ENCODE data around the gene ATM.
"Not testable (repeated sequence)": the region's sequence is repeated elsewhere in the genome, so short reads cannot be mapped to it uniquely, and the experiment has no call there.

Gene ATM

DNA sequence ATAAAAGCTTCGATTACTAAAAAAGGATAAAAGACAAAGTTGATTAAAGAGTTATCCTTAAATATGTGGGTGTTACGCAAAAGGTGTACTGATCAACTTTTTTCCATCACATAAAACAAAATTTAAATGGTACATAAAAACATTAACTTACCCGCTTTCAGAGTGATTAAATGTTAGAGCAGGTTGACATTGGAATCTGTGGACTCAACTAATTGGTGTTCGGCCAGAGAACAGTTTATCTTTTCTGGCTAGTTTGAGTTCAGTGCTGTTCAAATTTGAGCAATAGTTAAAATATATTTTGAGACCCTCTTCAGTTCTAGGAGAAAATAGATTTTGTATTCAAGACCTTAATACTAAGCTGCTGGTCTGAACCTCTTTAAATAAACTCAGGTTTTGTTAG is 56.1 kb downstream of the ATM start:
- peaks cover 13% of the 10 kb centered on the region; the same call in 1 of the 2 replicates for H3K36me3 ChIP-seq (ENCODE audit: insufficient read depth, low read length)
- no peaks in the 10 kb centered on the region for H4K20me1 ChIP-seq (ENCODE audit: insufficient read depth, low read length, poor library complexity, severe bottlenecking)
- TF ChIP-seq CTCF (conservative IDR thresholded peaks at IDR 0.05; ENCODE audit: low read length) (no peak), EZH2phosphoT487 (IDR thresholded peaks at IDR 0.05; ENCODE audit: borderline replicate concordance) (no peak)
- no peaks in the 10 kb centered on the region for H3F3A ChIP-seq (ENCODE audit: low read depth)
- no peaks in the 10 kb centered on the region for H3K79me2 ChIP-seq (ENCODE audit: insufficient read depth, low read length)
- no peak overlapping the region for H3K9ac ChIP-seq (ENCODE audit: low read depth, low read length, poor library complexity, severe bottlenecking)
- H2AFZ ChIP-seq (ENCODE audit: low read length): no peak overlapping the region
- no peaks in the 10 kb centered on the region for H3K9me3 ChIP-seq (ENCODE audit: insufficient read depth, low read depth, low read length)
- no peaks in the 10 kb centered on the region for H3K27me3 ChIP-seq (ENCODE audit: insufficient read depth, low read length, poor library complexity, severe bottlenecking)
- no peaks in the 10 kb centered on the region for H3K9me2 ChIP-seq (replicated peaks; ENCODE audit: low read depth, low read length)
- H3K4me3 ChIP-seq (ENCODE audit: low read length, poor library complexity, severe bottlenecking): no peak overlapping the region
- no peaks in the 10 kb centered on the region for H3K4me1 ChIP-seq (ENCODE audit: insufficient read depth, low read length, poor library complexity, severe bottlenecking)
- H3K4me2 ChIP-seq (ENCODE audit: low read depth, low read length, poor library complexity, severe bottlenecking): no peak overlapping the region

GRCh38 chr11:108286370-108286769 is 63.5 kb downstream of the ATM start:
- H2AFZ ChIP-seq (ENCODE audit: low read length): no peak overlapping the region
- no peaks in the 10 kb centered on the region for H4K20me1 ChIP-seq (ENCODE audit: insufficient read depth, low read length, poor library complexity, severe bottlenecking)
- H3K36me3 ChIP-seq (ENCODE audit: insufficient read depth, low read length): peaks cover 21% of the 10 kb centered on the region; the same call in 1 of the 2 replicates
- no peak overlapping the region for H3K9ac ChIP-seq (ENCODE audit: low read depth, low read length, poor library complexity, severe bottlenecking)
- no peaks in the 10 kb centered on the region for H3K4me1 ChIP-seq (ENCODE audit: insufficient read depth, low read length, poor library complexity, severe bottlenecking)
- no peaks in the 10 kb centered on the region for H3F3A ChIP-seq (ENCODE audit: low read depth)
- no peaks in the 10 kb centered on the region for H3K9me2 ChIP-seq (replicated peaks; ENCODE audit: low read depth, low read length)
- no peaks in the 10 kb centered on the region for H3K9me3 ChIP-seq (ENCODE audit: insufficient read depth, low read depth, low read length)
- no peaks in the 10 kb centered on the region for H3K27me3 ChIP-seq (ENCODE audit: insufficient read depth, low read length, poor library complexity, severe bottlenecking)
- TF ChIP-seq CTCF (conservative IDR thresholded peaks at IDR 0.05; ENCODE audit: low read length) (no peak), EZH2phosphoT487 (IDR thresholded peaks at IDR 0.05; ENCODE audit: borderline replicate concordance) (no peak)
- H3K4me3 ChIP-seq (ENCODE audit: low read length, poor library complexity, severe bottlenecking): no peak overlapping the region
- no peak overlapping the region for H3K4me2 ChIP-seq (ENCODE audit: low read depth, low read length, poor library complexity, severe bottlenecking)
- H3K79me2 ChIP-seq (ENCODE audit: insufficient read depth, low read length): no peaks in the 10 kb centered on the region

GRCh38 chr11:108286956-108287355 is 64.1 kb downstream of the ATM start:
- no peaks in the 10 kb centered on the region for H3K4me1 ChIP-seq (ENCODE audit: insufficient read depth, low read length, poor library complexity, severe bottlenecking)
- H3K9me3 ChIP-seq (ENCODE audit: insufficient read depth, low read depth, low read length): no peaks in the 10 kb centered on the region
- no peaks in the 10 kb centered on the region for H4K20me1 ChIP-seq (ENCODE audit: insufficient read depth, low read length, poor library complexity, severe bottlenecking)
- H3K4me3 ChIP-seq (ENCODE audit: low read length, poor library complexity, severe bottlenecking): no peak overlapping the region
- H3K4me2 ChIP-seq (ENCODE audit: low read depth, low read length, poor library complexity, severe bottlenecking): no peak overlapping the region
- TF ChIP-seq EZH2phosphoT487 (IDR thresholded peaks at IDR 0.05; ENCODE audit: borderline replicate concordance): no peak
- TF ChIP-seq CTCF (conservative IDR thresholded peaks at IDR 0.05; ENCODE audit: low read length): no peak
- no peaks in the 10 kb centered on the region for H3K9me2 ChIP-seq (replicated peaks; ENCODE audit: low read depth, low read length)
- H2AFZ ChIP-seq (ENCODE audit: low read length): no peak overlapping the region
- no peaks in the 10 kb centered on the region for H3K27me3 ChIP-seq (ENCODE audit: insufficient read depth, low read length, poor library complexity, severe bottlenecking)
- no peaks in the 10 kb centered on the region for H3F3A ChIP-seq (ENCODE audit: low read depth)
- H3K79me2 ChIP-seq (ENCODE audit: insufficient read depth, low read length): no peaks in the 10 kb centered on the region
- H3K9ac ChIP-seq (ENCODE audit: low read depth, low read length, poor library complexity, severe bottlenecking): no peak overlapping the region
- H3K36me3 ChIP-seq (ENCODE audit: insufficient read depth, low read length): peaks cover 21% of the 10 kb centered on the region; the same call in 1 of the 2 replicates

GRCh38 chr11:108289066-108289465 is 66.2 kb downstream of the ATM start:
- not testable (repeated sequence) for H3K4me3 ChIP-seq (ENCODE audit: low read length, poor library complexity, severe bottlenecking); H2AFZ ChIP-seq (ENCODE audit: low read length); H3K79me2 ChIP-seq (ENCODE audit: insufficient read depth, low read length); H3K27me3 ChIP-seq (ENCODE audit: insufficient read depth, low read length, poor library complexity, severe bottlenecking); H3K9me2 ChIP-seq (replicated peaks; ENCODE audit: low read depth, low read length); H3K4me1 ChIP-seq (ENCODE audit: insufficient read depth, low read length, poor library complexity, severe bottlenecking); H3K9me3 ChIP-seq (ENCODE audit: insufficient read depth, low read depth, low read length); H3K4me2 ChIP-seq (ENCODE audit: low read depth, low read length, poor library complexity, severe bottlenecking); H3K9ac ChIP-seq (ENCODE audit: low read depth, low read length, poor library complexity, severe bottlenecking); H3F3A ChIP-seq (ENCODE audit: low read depth); H4K20me1 ChIP-seq (ENCODE audit: insufficient read depth, low read length, poor library complexity, severe bottlenecking)
- peaks cover 18% of the 10 kb centered on the region; the same call in 1 of the 2 replicates for H3K36me3 ChIP-seq (ENCODE audit: insufficient read depth, low read length)

Measured in Loucy (cell line).